ENCODE data around the gene LRPAP1. TPM values are rescaled to one million over a fixed set of nuclear protein-coding genes. Genes with fewer than 3 reads are reported as not detected.
"Not testable (repeated sequence)": the region's sequence is repeated elsewhere in the genome, so short reads cannot be mapped to it uniquely, and the experiment has no call there.

Gene LRPAP1
- total RNA-seq, 1 donor from 2014 or later, result 15.7 TPM

DNA sequence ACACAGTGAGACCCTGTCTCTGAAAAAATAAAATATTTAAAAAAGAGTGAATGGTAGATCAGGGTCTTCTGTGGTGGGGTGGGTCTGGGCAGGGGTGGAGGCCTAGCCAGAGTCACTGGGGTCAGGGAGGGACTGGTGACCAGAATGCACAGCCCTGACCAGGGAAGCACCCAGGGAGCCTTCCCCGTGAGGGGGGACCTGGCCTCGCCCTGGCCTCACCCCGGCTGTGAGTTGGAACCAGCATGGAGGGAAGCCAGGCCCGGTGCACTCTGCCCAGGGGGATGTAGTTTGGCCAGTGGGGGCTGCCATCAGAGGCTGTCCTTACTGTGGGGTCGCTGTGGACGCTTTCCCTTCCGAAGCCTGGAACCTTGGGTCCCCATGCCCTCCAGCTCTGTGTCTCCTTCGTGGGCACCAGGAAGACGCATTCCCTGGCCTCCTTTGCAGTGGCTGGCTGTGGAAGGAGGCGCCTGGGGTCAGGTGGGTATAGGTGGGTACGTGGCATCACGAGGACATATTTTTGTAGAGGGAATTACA is 18.6 kb upstream of the LRPAP1 start:
- H3K4me3 ChIP-seq (ENCODE audit: low read length in 3 of 3); H3K9me3 ChIP-seq (ENCODE audit: control insufficient read depth in 3 of 3, low read length in 3 of 3); H3K27ac ChIP-seq (ENCODE audit: low read depth, low read length); H3K9ac ChIP-seq (ENCODE audit: low read depth in 1 of 3, low read length in 3 of 3); H3K36me3 ChIP-seq (ENCODE audit: control insufficient read depth in 3 of 3, insufficient read depth in 3 of 3, low read length in 3 of 3); H3K27me3 ChIP-seq (ENCODE audit: control insufficient read depth in 3 of 3, insufficient read depth in 3 of 3, low read length in 3 of 3); H3K4me1 ChIP-seq (ENCODE audit: control insufficient read depth in 3 of 3, insufficient read depth in 3 of 3, low read length in 3 of 3): not testable (repeated sequence)

DNA sequence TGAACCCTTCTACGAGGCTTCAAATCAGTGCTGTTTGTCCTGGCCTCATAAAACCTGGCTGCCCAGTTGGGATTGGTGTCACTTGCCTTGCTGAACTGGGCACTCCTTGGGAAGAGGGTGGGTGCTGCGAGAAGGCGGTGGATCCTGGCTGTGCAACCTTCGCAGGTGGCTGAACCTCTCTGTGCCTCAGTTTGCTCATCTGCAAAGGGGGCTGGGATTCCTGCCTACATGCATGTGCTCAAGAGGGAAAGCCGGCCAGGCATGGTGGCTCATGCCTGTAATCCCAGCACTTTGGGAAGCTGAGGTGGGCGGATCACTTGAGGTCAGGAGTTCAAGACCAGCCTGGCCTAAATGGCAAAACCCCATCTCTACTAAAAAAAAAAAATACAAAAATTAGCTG is 17.8 kb upstream of the LRPAP1 start:
- not testable (repeated sequence) for H3K9ac ChIP-seq (ENCODE audit: low read depth in 1 of 3, low read length in 3 of 3)

DNA sequence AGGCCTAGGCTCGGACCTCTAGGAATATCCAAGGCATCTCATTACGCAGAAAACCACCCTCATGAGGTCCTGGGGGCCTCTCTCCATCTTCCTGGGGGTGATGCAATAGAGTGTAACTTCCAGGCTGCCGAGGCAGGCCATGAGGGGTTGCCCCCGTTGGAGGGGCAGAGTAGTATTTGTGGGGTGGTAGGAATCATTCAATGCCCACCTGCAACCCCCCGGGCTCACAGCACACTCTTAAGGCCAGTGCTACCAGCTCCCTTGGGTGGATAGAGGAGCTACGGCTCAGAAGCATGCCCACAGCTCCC is 17.4 kb upstream of the LRPAP1 start:
- not testable (repeated sequence) for H3K9ac ChIP-seq (ENCODE audit: low read depth in 1 of 3, low read length in 3 of 3); H3K4me1 ChIP-seq (ENCODE audit: control insufficient read depth in 3 of 3, insufficient read depth in 3 of 3, low read length in 3 of 3); H3K36me3 ChIP-seq (ENCODE audit: control insufficient read depth in 3 of 3, insufficient read depth in 3 of 3, low read length in 3 of 3); H3K27ac ChIP-seq (ENCODE audit: low read depth, low read length); H3K4me3 ChIP-seq (ENCODE audit: low read length in 3 of 3); H3K27me3 ChIP-seq (ENCODE audit: control insufficient read depth in 3 of 3, insufficient read depth in 3 of 3, low read length in 3 of 3); H3K9me3 ChIP-seq (ENCODE audit: control insufficient read depth in 3 of 3, low read length in 3 of 3)

More for the DNA sequence above, 17.8 kb upstream of the LRPAP1 start:
- not testable (repeated sequence) for H3K36me3 ChIP-seq (ENCODE audit: control insufficient read depth in 3 of 3, insufficient read depth in 3 of 3, low read length in 3 of 3); H3K4me1 ChIP-seq (ENCODE audit: control insufficient read depth in 3 of 3, insufficient read depth in 3 of 3, low read length in 3 of 3); H3K9me3 ChIP-seq (ENCODE audit: control insufficient read depth in 3 of 3, low read length in 3 of 3); H3K27ac ChIP-seq (ENCODE audit: low read depth, low read length); H3K27me3 ChIP-seq (ENCODE audit: control insufficient read depth in 3 of 3, insufficient read depth in 3 of 3, low read length in 3 of 3); H3K4me3 ChIP-seq (ENCODE audit: low read length in 3 of 3)

DNA sequence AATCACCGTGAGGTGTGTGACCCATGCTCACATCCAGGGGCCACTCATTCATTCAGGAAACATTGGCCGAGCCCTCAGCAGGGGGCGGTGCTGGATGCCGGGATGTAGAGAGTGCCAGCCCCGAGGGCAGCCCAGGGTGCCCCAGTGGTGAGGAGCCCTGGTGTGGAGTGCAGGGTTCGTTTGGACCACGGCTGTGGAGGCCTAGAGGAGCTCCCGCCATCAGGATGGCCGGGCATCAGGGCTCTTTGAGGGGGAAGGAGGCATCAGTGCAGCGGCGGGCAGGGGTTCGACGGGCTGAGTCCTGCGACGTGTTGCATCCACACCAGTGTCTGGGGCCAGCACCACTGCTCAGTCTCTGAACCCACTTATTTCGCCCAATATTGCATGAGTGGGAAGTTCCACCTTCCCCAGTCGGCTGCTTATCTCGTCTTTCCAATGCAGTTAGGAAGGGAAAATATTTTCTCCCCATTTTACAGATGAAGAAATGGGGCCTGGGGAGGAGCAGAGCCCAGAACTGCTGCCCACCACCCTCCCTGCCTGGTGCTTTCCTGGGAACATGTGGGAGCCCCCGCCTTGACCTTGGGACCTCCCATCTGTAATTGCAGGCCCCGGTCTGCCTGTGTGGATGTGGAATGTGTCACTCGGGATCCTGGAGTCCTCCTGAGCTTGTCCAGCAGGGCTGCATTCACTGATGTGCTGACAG is 16.9 kb upstream of the LRPAP1 start:
- not testable (repeated sequence) for H3K9ac ChIP-seq (ENCODE audit: low read depth in 1 of 3, low read length in 3 of 3); H3K4me3 ChIP-seq (ENCODE audit: low read length in 3 of 3); H3K36me3 ChIP-seq (ENCODE audit: control insufficient read depth in 3 of 3, insufficient read depth in 3 of 3, low read length in 3 of 3); H3K27me3 ChIP-seq (ENCODE audit: control insufficient read depth in 3 of 3, insufficient read depth in 3 of 3, low read length in 3 of 3); H3K4me1 ChIP-seq (ENCODE audit: control insufficient read depth in 3 of 3, insufficient read depth in 3 of 3, low read length in 3 of 3); H3K27ac ChIP-seq (ENCODE audit: low read depth, low read length); H3K9me3 ChIP-seq (ENCODE audit: control insufficient read depth in 3 of 3, low read length in 3 of 3)

DNA sequence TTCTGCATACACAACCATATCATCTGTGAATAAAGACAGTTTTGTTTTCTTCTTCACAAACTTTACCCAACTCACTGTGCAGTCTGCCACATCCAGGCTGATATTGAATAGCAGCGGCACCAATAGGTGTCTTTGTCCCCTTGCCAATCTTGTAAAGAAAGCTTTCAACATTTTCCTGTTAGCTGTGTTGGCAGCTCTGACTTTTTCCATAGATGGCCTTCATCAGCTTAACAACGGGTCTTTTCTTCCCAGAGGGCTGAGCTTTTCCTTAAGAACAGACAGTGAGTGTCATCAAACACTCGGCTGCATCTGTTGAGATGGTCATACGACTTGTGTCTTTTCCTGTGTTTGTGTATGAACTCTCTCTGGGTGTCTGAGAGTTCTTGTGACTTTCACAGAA is 14.5 kb upstream of the LRPAP1 start:
- not testable (repeated sequence) for H3K4me3 ChIP-seq (ENCODE audit: low read length in 3 of 3); H3K9ac ChIP-seq (ENCODE audit: low read depth in 1 of 3, low read length in 3 of 3); H3K27me3 ChIP-seq (ENCODE audit: control insufficient read depth in 3 of 3, insufficient read depth in 3 of 3, low read length in 3 of 3); H3K4me1 ChIP-seq (ENCODE audit: control insufficient read depth in 3 of 3, insufficient read depth in 3 of 3, low read length in 3 of 3); H3K9me3 ChIP-seq (ENCODE audit: control insufficient read depth in 3 of 3, low read length in 3 of 3); H3K36me3 ChIP-seq (ENCODE audit: control insufficient read depth in 3 of 3, insufficient read depth in 3 of 3, low read length in 3 of 3); H3K27ac ChIP-seq (ENCODE audit: low read depth, low read length)

DNA sequence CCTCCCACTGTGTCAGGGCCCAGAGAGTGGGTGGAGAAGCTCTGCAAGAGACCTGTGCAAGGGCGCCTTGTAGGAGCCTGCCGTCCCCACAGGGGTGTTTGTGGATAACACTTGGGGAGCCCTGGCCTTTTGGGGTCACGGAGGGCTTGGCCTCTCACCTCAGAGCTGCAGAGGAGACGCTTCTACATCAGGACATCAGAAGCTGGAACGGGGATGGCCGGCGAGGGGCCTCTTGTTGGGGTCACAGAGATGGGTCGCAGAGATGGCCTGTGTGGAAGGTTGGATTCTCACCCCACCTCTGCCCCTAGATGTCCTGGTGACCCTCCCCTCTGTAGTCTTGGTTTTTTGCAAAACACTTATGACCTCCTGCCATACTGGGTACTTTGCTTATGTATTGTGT is 13.1 kb upstream of the LRPAP1 start:
- H3K9me3 ChIP-seq (ENCODE audit: control insufficient read depth in 3 of 3, low read length in 3 of 3); H3K9ac ChIP-seq (ENCODE audit: low read depth in 1 of 3, low read length in 3 of 3); H3K4me1 ChIP-seq (ENCODE audit: control insufficient read depth in 3 of 3, insufficient read depth in 3 of 3, low read length in 3 of 3); H3K27me3 ChIP-seq (ENCODE audit: control insufficient read depth in 3 of 3, insufficient read depth in 3 of 3, low read length in 3 of 3); H3K4me3 ChIP-seq (ENCODE audit: low read length in 3 of 3); H3K27ac ChIP-seq (ENCODE audit: low read depth, low read length); H3K36me3 ChIP-seq (ENCODE audit: control insufficient read depth in 3 of 3, insufficient read depth in 3 of 3, low read length in 3 of 3): not testable (repeated sequence)

DNA sequence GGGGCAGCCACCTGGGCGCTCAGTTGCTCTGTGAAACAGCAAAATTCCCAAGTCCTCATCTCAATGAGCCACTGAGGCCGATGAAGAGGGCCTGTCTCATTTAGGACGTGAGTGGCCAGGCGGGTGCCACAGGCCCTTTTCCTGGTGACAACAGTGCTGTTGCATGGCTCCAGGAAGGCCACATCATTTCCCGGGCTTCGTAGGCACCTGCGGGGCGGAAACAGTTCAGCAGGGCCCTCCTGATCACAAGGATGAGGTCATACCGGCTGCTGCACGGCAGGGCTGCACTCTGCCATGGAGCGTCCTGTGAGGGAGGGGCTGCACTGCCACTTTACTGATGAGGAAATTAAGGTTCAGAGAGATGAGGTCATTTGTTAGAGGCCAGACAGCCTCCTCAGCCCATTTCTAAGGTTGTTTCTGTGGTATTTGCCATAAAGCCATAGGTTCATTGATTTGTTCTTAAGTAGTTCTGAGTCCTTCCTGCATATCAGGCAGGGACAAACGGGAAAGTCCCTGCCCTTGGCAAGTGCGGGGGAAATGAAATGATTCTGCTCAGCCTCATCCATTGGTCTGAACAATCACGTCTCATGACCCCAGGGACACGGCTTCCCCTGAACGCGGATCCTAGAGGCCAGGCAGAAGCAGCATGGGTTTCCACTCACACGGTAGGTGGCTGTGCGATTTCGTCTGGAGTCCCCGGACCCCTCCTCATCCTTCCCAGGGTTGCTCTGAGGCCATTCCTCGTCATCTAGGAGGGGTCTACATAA is 12.2 kb upstream of the LRPAP1 start:
- H3K4me3 ChIP-seq (ENCODE audit: low read length in 3 of 3); H3K27me3 ChIP-seq (ENCODE audit: control insufficient read depth in 3 of 3, insufficient read depth in 3 of 3, low read length in 3 of 3); H3K9me3 ChIP-seq (ENCODE audit: control insufficient read depth in 3 of 3, low read length in 3 of 3); H3K9ac ChIP-seq (ENCODE audit: low read depth in 1 of 3, low read length in 3 of 3); H3K27ac ChIP-seq (ENCODE audit: low read depth, low read length); H3K4me1 ChIP-seq (ENCODE audit: control insufficient read depth in 3 of 3, insufficient read depth in 3 of 3, low read length in 3 of 3); H3K36me3 ChIP-seq (ENCODE audit: control insufficient read depth in 3 of 3, insufficient read depth in 3 of 3, low read length in 3 of 3): not testable (repeated sequence)

DNA sequence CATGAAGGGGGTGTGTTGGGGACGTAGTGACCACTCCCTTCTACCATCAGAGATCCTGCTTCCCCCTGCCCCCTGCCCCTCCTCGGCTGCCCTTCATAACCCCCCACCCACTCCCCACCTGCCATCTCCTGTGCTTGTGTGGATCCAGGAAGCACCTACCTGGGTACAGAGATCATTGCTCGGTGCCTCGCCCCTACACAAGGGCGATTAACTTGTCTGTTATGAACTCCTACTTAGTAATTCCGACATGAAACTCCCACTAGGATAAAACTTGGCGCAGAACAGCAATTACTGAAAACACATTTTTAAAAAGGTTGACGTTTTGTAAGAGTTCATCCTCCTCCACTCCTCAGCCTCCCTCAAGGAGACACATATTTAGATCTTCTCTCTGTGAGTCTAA is 11.2 kb upstream of the LRPAP1 start:
- not testable (repeated sequence) for H3K27me3 ChIP-seq (ENCODE audit: control insufficient read depth in 3 of 3, insufficient read depth in 3 of 3, low read length in 3 of 3); H3K9ac ChIP-seq (ENCODE audit: low read depth in 1 of 3, low read length in 3 of 3); H3K4me3 ChIP-seq (ENCODE audit: low read length in 3 of 3); H3K9me3 ChIP-seq (ENCODE audit: control insufficient read depth in 3 of 3, low read length in 3 of 3); H3K36me3 ChIP-seq (ENCODE audit: control insufficient read depth in 3 of 3, insufficient read depth in 3 of 3, low read length in 3 of 3); H3K4me1 ChIP-seq (ENCODE audit: control insufficient read depth in 3 of 3, insufficient read depth in 3 of 3, low read length in 3 of 3); H3K27ac ChIP-seq (ENCODE audit: low read depth, low read length)

DNA sequence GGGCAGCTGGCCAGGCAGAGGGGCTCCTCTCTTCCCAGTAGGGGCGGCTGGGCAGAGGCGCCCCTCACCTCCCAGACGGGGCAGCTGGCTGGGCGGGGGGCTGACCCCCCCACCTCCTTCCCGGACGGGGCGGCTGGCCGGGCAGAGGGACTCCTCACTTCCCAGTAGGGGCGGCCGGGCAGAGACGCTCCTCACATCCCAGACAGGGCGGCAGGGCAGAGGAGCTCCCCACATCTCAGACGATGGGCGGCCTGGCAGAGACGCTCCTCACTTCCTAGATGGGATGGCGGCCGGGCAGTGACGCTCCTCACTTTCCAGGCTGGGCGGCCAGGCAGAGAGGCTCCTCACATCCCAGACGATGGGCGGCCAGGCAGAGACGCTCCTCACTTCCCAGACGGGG is 6.7 kb upstream of the LRPAP1 start:
- not testable (repeated sequence) for H3K27me3 ChIP-seq (ENCODE audit: control insufficient read depth in 3 of 3, insufficient read depth in 3 of 3, low read length in 3 of 3); H3K36me3 ChIP-seq (ENCODE audit: control insufficient read depth in 3 of 3, insufficient read depth in 3 of 3, low read length in 3 of 3); H3K9me3 ChIP-seq (ENCODE audit: control insufficient read depth in 3 of 3, low read length in 3 of 3)

DNA sequence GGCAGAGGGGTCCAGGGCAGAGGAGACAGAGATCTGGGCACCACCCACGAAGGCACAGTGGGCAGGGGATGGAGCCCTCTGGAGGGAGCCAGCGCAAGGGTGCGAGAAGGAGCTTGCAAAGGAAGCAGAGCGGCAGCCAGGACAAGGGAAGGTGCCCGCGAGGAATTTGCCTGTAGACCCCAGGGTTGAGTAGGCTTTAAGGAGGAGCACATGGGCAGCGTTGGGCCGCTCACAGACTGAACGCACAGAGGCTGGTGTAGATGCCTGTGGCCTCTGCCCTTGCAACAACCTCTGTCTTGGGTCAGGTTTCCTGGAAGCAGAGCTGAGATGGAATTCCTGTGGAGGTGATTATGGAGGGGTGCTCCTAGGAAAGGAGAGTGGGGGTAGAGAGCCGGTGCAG is 3.6 kb upstream of the LRPAP1 start:
- not testable (repeated sequence) for H3K27me3 ChIP-seq (ENCODE audit: control insufficient read depth in 3 of 3, insufficient read depth in 3 of 3, low read length in 3 of 3); H3K36me3 ChIP-seq (ENCODE audit: control insufficient read depth in 3 of 3, insufficient read depth in 3 of 3, low read length in 3 of 3); H3K9me3 ChIP-seq (ENCODE audit: control insufficient read depth in 3 of 3, low read length in 3 of 3); H3K27ac ChIP-seq (ENCODE audit: low read depth, low read length); H3K4me3 ChIP-seq (ENCODE audit: low read length in 3 of 3); H3K9ac ChIP-seq (ENCODE audit: low read depth in 1 of 3, low read length in 3 of 3)
- peaks cover 14 to 17% (median 16%) of the 10 kb centered on the region in 3 donors for H3K4me1 ChIP-seq (ENCODE audit: control insufficient read depth in 3 of 3, insufficient read depth in 3 of 3, low read length in 3 of 3)

More for the DNA sequence above, 6.7 kb upstream of the LRPAP1 start:
- not testable (repeated sequence) for H3K27ac ChIP-seq (ENCODE audit: low read depth, low read length); H3K4me1 ChIP-seq (ENCODE audit: control insufficient read depth in 3 of 3, insufficient read depth in 3 of 3, low read length in 3 of 3); H3K9ac ChIP-seq (ENCODE audit: low read depth in 1 of 3, low read length in 3 of 3); H3K4me3 ChIP-seq (ENCODE audit: low read length in 3 of 3)
